HepG2 (cell line): ENCODE results near the gene ARHGAP35. TPM values are rescaled to one million over a fixed set of nuclear protein-coding genes. Genes with fewer than 3 reads are reported as not detected.

Source experiments
- HOXA3 ChIP-seq: sonication (generic); formaldehyde crosslinking; IDR thresholded peaks from 2 replicates; pipeline ENCODE4 v1.5.0; 2020; ENCODE audit warnings: missing genetic modification reagents
- MBNL3 ChIP-seq: fragments of 250-450 bp; sonication (Bioruptor Pico); conservative IDR thresholded peaks from 2 replicates; pipeline ENCODE4 v1.8.0; 2022; ENCODE audit warnings: mild to moderate bottlenecking, inconsistent platforms
- SALL1 ChIP-seq: sonication (generic); formaldehyde crosslinking; IDR thresholded peaks from 2 replicates; pipeline ENCODE4 v1.8.0; 2022; ENCODE audit warnings: mild to moderate bottlenecking, missing genetic modification reagents
- polyA plus RNA-seq, 8 experiments: library from polyadenylated mRNA; depleted of rRNA in 3 of 8; stranded (reverse) in 7 of 8; unstranded in 1 of 8; fragments of >200 nt; fragmentation: Illumina TruSeq in 4 of 8; extraction: Trizol in 4 of 8; gene quantifications; 2 replicates each; pipeline versions ENCODE4 v1.2.1 to v1.2.3, GENCODE V29; 2011 to 2016; ENCODE audit warnings: low read depth in 4 of 8, missing spikeins in 1 of 8, mixed read lengths in 1 of 8; ENCODE audit not compliant: insufficient read depth in 1 of 8
- total RNA-seq, 5 experiments: library from RNA; depleted of rRNA; stranded (reverse); fragments of >200 nt; fragmentation: Illumina TruSeq; extraction: Trizol; gene quantifications; 2 replicates each; pipeline ENCODE4 v1.2.3, GENCODE V29; 2016; ENCODE audit warnings: low read depth in 1 of 5
- TF ChIP-seq, protein P1 (sequence below): sonication (generic); formaldehyde crosslinking; IDR thresholded peaks from 2 replicates; pipeline ENCODE4; 2020; ENCODE audit warnings: missing genetic modification reagents, mild to moderate bottlenecking, borderline replicate concordance
- TF ChIP-seq, protein P2 (sequence below), 2 experiments: fragments of 450-650 bp in 1 of 2; sonication (generic) in 1 of 2; formaldehyde crosslinking in 1 of 2; IDR thresholded peaks; 2 replicates each; pipeline versions ENCODE4 v1.6.1 to v1.8.0; 2016 to 2022; ENCODE audit warnings: antibody characterized with exemption in 1 of 2, mild to moderate bottlenecking in 1 of 2, missing genetic modification reagents in 1 of 2
- TF ChIP-seq, protein P3 (sequence below): IDR thresholded peaks from 2 replicates; pipeline ENCODE4 v1.6.1; 2012; ENCODE audit warnings: low read length, improper control_type of control experiment
- TF ChIP-seq, protein P4 (sequence below): sonication (generic); formaldehyde crosslinking; IDR thresholded peaks from 2 replicates; pipeline ENCODE4 v1.9.0; 2022; ENCODE audit warnings: missing genetic modification reagents, mild to moderate bottlenecking, borderline replicate concordance

ARHGAP35 gene
- total and polyA plus RNA-seq, 2 of the 13 experiments (the other 11 are each of a cell fraction or from before 2014, with no cell fraction given) = 30.1 to 30.2 TPM

DNA sequence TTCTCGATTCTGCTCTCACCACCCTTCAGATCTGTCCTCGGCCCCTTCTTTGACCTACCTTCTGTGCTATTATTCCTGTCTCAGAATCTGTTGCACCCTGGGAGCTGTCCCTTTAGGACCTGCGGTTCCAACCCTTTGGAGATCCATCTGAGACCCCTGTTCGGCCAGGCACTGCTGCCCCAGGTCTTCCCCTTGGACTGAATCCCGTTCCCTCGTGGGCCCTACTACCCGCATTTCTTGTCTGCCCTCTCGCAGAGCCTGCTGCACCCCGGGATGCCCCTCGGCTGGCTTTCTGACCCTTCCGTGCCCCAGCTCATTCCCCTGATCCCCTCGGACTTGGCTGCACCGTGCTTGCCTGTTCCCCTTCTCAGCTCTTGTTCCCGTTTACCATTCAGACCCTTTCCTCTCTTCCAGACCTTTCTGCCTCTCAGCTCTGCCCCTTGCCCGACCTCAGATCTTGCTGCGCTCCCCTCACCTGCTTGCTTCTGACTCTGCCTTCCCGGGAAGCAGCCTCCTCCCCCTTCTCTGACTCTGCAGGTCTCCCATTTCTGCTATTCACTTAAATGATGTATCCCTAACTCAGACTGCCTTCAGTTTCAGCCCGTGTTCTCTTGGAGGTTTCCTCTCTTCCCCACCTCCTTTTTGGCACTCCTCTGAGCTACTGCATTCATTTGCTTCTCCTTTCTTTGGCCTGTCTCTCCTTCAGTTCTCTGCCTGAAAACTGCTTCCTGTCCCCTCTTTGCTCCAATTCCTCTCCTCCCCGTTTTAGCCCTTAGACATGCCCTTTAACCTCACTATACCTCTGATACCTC is 1.1 kb downstream of the ARHGAP35 start (continued):
- TF ChIP-seq, protein P1, sequence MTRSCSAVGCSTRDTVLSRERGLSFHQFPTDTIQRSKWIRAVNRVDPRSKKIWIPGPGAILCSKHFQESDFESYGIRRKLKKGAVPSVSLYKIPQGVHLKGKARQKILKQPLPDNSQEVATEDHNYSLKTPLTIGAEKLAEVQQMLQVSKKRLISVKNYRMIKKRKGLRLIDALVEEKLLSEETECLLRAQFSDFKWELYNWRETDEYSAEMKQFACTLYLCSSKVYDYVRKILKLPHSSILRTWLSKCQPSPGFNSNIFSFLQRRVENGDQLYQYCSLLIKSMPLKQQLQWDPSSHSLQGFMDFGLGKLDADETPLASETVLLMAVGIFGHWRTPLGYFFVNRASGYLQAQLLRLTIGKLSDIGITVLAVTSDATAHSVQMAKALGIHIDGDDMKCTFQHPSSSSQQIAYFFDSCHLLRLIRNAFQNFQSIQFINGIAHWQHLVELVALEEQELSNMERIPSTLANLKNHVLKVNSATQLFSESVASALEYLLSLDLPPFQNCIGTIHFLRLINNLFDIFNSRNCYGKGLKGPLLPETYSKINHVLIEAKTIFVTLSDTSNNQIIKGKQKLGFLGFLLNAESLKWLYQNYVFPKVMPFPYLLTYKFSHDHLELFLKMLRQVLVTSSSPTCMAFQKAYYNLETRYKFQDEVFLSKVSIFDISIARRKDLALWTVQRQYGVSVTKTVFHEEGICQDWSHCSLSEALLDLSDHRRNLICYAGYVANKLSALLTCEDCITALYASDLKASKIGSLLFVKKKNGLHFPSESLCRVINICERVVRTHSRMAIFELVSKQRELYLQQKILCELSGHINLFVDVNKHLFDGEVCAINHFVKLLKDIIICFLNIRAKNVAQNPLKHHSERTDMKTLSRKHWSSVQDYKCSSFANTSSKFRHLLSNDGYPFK = 0 out of 2 replicates have a peak, but pooled peaks have one; percentile 30
- TF ChIP-seq, protein P2, sequence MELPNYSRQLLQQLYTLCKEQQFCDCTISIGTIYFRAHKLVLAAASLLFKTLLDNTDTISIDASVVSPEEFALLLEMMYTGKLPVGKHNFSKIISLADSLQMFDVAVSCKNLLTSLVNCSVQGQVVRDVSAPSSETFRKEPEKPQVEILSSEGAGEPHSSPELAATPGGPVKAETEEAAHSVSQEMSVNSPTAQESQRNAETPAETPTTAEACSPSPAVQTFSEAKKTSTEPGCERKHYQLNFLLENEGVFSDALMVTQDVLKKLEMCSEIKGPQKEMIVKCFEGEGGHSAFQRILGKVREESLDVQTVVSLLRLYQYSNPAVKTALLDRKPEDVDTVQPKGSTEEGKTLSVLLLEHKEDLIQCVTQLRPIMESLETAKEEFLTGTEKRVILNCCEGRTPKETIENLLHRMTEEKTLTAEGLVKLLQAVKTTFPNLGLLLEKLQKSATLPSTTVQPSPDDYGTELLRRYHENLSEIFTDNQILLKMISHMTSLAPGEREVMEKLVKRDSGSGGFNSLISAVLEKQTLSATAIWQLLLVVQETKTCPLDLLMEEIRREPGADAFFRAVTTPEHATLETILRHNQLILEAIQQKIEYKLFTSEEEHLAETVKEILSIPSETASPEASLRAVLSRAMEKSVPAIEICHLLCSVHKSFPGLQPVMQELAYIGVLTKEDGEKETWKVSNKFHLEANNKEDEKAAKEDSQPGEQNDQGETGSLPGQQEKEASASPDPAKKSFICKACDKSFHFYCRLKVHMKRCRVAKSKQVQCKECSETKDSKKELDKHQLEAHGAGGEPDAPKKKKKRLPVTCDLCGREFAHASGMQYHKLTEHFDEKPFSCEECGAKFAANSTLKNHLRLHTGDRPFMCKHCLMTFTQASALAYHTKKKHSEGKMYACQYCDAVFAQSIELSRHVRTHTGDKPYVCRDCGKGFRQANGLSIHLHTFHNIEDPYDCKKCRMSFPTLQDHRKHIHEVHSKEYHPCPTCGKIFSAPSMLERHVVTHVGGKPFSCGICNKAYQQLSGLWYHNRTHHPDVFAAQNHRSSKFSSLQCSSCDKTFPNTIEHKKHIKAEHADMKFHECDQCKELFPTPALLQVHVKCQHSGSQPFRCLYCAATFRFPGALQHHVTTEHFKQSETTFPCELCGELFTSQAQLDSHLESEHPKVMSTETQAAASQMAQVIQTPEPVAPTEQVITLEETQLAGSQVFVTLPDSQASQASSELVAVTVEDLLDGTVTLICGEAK (IDR thresholded peaks at IDR 0.05) = no peak
- TF ChIP-seq, protein P2 (CRISPR knock-in tag; IDR thresholded peaks at IDR 0.05) = no peak
- TF ChIP-seq, protein P3, sequence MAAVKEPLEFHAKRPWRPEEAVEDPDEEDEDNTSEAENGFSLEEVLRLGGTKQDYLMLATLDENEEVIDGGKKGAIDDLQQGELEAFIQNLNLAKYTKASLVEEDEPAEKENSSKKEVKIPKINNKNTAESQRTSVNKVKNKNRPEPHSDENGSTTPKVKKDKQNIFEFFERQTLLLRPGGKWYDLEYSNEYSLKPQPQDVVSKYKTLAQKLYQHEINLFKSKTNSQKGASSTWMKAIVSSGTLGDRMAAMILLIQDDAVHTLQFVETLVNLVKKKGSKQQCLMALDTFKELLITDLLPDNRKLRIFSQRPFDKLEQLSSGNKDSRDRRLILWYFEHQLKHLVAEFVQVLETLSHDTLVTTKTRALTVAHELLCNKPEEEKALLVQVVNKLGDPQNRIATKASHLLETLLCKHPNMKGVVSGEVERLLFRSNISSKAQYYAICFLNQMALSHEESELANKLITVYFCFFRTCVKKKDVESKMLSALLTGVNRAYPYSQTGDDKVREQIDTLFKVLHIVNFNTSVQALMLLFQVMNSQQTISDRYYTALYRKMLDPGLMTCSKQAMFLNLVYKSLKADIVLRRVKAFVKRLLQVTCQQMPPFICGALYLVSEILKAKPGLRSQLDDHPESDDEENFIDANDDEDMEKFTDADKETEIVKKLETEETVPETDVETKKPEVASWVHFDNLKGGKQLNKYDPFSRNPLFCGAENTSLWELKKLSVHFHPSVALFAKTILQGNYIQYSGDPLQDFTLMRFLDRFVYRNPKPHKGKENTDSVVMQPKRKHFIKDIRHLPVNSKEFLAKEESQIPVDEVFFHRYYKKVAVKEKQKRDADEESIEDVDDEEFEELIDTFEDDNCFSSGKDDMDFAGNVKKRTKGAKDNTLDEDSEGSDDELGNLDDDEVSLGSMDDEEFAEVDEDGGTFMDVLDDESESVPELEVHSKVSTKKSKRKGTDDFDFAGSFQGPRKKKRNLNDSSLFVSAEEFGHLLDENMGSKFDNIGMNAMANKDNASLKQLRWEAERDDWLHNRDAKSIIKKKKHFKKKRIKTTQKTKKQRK = no peak
- TF ChIP-seq SALL1 (CRISPR knock-in tag) (no peak), MBNL3 (CRISPR knock-in tag) (no peak), HOXA3 (CRISPR knock-in tag) (no peak)
- TF ChIP-seq, protein P4, sequence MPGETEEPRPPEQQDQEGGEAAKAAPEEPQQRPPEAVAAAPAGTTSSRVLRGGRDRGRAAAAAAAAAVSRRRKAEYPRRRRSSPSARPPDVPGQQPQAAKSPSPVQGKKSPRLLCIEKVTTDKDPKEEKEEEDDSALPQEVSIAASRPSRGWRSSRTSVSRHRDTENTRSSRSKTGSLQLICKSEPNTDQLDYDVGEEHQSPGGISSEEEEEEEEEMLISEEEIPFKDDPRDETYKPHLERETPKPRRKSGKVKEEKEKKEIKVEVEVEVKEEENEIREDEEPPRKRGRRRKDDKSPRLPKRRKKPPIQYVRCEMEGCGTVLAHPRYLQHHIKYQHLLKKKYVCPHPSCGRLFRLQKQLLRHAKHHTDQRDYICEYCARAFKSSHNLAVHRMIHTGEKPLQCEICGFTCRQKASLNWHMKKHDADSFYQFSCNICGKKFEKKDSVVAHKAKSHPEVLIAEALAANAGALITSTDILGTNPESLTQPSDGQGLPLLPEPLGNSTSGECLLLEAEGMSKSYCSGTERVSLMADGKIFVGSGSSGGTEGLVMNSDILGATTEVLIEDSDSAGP (CRISPR knock-in tag) = peak; percentile 16; the same call in 1 of the 2 replicates
